SK-N-SH (cell line): ENCODE results near the gene CHMP1B. TPM values are rescaled to one million over a fixed set of nuclear protein-coding genes. Genes with fewer than 3 reads are reported as not detected.

Source experiments
- CTCF ChIA-PET: fragments of 300-600, 350-600 bp; formaldehyde crosslinking; extraction: SDS; loops from one replicate; lab custom pipeline; 2021; lab: Yijun Ruan, JAX
- POLR2A ChIA-PET: fragments of 350-600 bp; sonication (Branson Sonifier 250); formaldehyde crosslinking; extraction: SDS; loops from one replicate; lab custom pipeline; 2020; ENCODE audit warnings: antibody characterized with exemption, inconsistent platforms; lab: Yijun Ruan, JAX
- DNase-seq: peaks from one replicate; pipeline ENCODE4 v3.0.0; 2012
- H2AFZ ChIP-seq: fragments of 200-600 bp; sonication (generic); 2 replicates; pipeline ENCODE4 v1.8.1; 2016; ENCODE audit warnings: antibody characterized with exemption, mild to moderate bottlenecking, low read depth
- H3F3A ChIP-seq: fragments of 200-600 bp; sonication (generic); replicated peaks from 2 replicates; pipeline ENCODE3; 2016; ENCODE audit warnings: antibody characterized with exemption, mild to moderate bottlenecking; ENCODE audit not compliant: insufficient read depth
- H3K27ac ChIP-seq, 2 experiments: fragments of 200-500 bp in 1 of 2; fragments of 200-600 bp in 1 of 2; sonication (Bioruptor generic) in 1 of 2; sonication (generic), shearing (Covaris generic) in 1 of 2; 2 replicates each; pipeline versions ENCODE4 v1.5.1 to v1.6.1; 2014 to 2016; ENCODE audit warnings: low read depth in 2 of 2, inconsistent platforms in 1 of 2, low read length in 1 of 2, mild to moderate bottlenecking in 1 of 2, mixed read lengths in 1 of 2
- H3K27me3 ChIP-seq: fragments of 200-600 bp; sonication (generic), shearing (Covaris generic); 2 replicates; pipeline ENCODE4 v1.6.1; 2016; ENCODE audit warnings: mixed run types; ENCODE audit not compliant: insufficient read depth
- H3K36me3 ChIP-seq, 2 experiments: fragments of 200-500 bp in 1 of 2; fragments of 200-600 bp in 1 of 2; sonication (Bioruptor generic) in 1 of 2; sonication (generic) in 1 of 2; replicated peaks in 1 of 2; 2 replicates each; pipeline versions ENCODE3 to v1.5.1; 2014 to 2016; ENCODE audit warnings: low read length in 1 of 2, mild to moderate bottlenecking in 1 of 2; ENCODE audit not compliant: insufficient read depth in 2 of 2, control insufficient read depth in 1 of 2
- H3K4me1 ChIP-seq, 2 experiments: fragments of 200-500 bp in 1 of 2; fragments of 200-600 bp in 1 of 2; sonication (Bioruptor generic) in 1 of 2; sonication (generic), shearing (Covaris generic) in 1 of 2; 2 replicates each; pipeline versions ENCODE4 v1.5.1 to v1.6.1; 2014 to 2016; ENCODE audit warnings: low read depth in 1 of 2, low read length in 1 of 2, mixed run types in 1 of 2; ENCODE audit not compliant: insufficient read depth in 2 of 2, control insufficient read depth in 1 of 2
- H3K4me2 ChIP-seq: fragments of 200-600 bp; sonication (generic), shearing (Covaris generic); 2 replicates; pipeline ENCODE4 v1.6.1; 2017; ENCODE audit warnings: mixed run types
- H3K4me3 ChIP-seq, 2 experiments: fragments of 200-500 bp in 1 of 2; fragments of 200-600 bp in 1 of 2; sonication (Bioruptor generic) in 1 of 2; sonication (generic), shearing (Covaris generic) in 1 of 2; 2 replicates each; pipeline versions ENCODE4 v1.5.1 to v1.8.1; 2014 to 2016; ENCODE audit warnings: low read depth in 2 of 2, inconsistent platforms in 1 of 2, low read length in 1 of 2, mild to moderate bottlenecking in 1 of 2, mixed read lengths in 1 of 2, moderate library complexity in 1 of 2
- H3K79me2 ChIP-seq: fragments of 200-600 bp; sonication (generic); 2 replicates; pipeline ENCODE4 v1.8.1; 2017; ENCODE audit warnings: mild to moderate bottlenecking; ENCODE audit not compliant: insufficient read depth
- H3K9ac ChIP-seq: fragments of 200-600 bp; sonication (generic); 2 replicates; pipeline ENCODE4 v1.6.1; 2017; ENCODE audit warnings: mixed run types
- H3K9me2 ChIP-seq: fragments of 200-600 bp; sonication (generic); 2 replicates; pipeline ENCODE4 v1.6.1; 2017; ENCODE audit warnings: mixed run types
- H3K9me3 ChIP-seq: fragments of 200-600 bp; sonication (generic); 2 replicates; pipeline ENCODE4 v1.6.1; 2017; ENCODE audit warnings: mixed run types, mild to moderate bottlenecking, moderate library complexity
- H4K20me1 ChIP-seq: fragments of 200-600 bp; sonication (generic); 2 replicates; pipeline ENCODE4 v1.6.1; 2017; ENCODE audit warnings: mild to moderate bottlenecking, mixed run types; ENCODE audit not compliant: insufficient read depth
- CHD2 ChIP-seq: fragments of 150-350 bp; IDR thresholded peaks from 2 replicates; pipeline ENCODE4 v1.6.1; 2018; ENCODE audit warnings: low read length; ENCODE audit not compliant: partially characterized antibody
- EP300 ChIP-seq, 2 experiments: IDR thresholded peaks; 2 replicates each; pipeline versions ENCODE4 v1.4.0 to v1.6.1; 2012; ENCODE audit warnings: borderline replicate concordance in 1 of 2, low read depth in 1 of 2, low read length in 1 of 2
- EZH2phosphoT487 ChIP-seq: fragments of 200-600 bp; sonication (generic); IDR thresholded peaks from 2 replicates; pipeline ENCODE4 v1.6.1; 2017; ENCODE audit warnings: low read depth, mixed run types, mild to moderate bottlenecking, antibody characterized with exemption, moderate library complexity, borderline replicate concordance
- FOXJ3 ChIP-seq: sonication (generic); formaldehyde crosslinking; IDR thresholded peaks from 2 replicates; pipeline ENCODE4 v1.5.1; 2020; ENCODE audit warnings: mild to moderate bottlenecking, missing genetic modification reagents
- GABPA ChIP-seq: IDR thresholded peaks from 2 replicates; pipeline ENCODE4 v1.4.0; 2012; ENCODE audit warnings: low read depth, mild to moderate bottlenecking
- GATA2 ChIP-seq: sonication (generic); formaldehyde crosslinking; IDR thresholded peaks from 2 replicates; pipeline ENCODE4 v1.5.0; 2020; ENCODE audit warnings: mild to moderate bottlenecking, missing genetic modification reagents
- IRF3 ChIP-seq: fragments of 150-350 bp; IDR thresholded peaks from 2 replicates; pipeline ENCODE4 v1.6.1; 2016; ENCODE audit warnings: mild to moderate bottlenecking, low read depth, low read length
- JUND ChIP-seq: IDR thresholded peaks from 2 replicates; pipeline ENCODE4 v1.4.0; 2012
- MAX ChIP-seq: IDR thresholded peaks from 2 replicates; pipeline ENCODE4 v1.4.0; 2012; ENCODE audit warnings: low read depth
- MEF2A ChIP-seq: IDR thresholded peaks from 2 replicates; pipeline ENCODE4 v1.4.0; 2012; ENCODE audit warnings: low read depth, borderline replicate concordance
- MXI1 ChIP-seq: IDR thresholded peaks from 2 replicates; pipeline ENCODE4 v1.6.1; 2012; ENCODE audit warnings: mild to moderate bottlenecking, low read depth, low read length, improper control_type of control experiment
- NFIC ChIP-seq: IDR thresholded peaks from 2 replicates; pipeline ENCODE4 v1.4.0; 2012; ENCODE audit warnings: borderline replicate concordance
- POLR2AphosphoS5 ChIP-seq: IDR thresholded peaks from 2 replicates; pipeline ENCODE4 v1.6.1; 2012; ENCODE audit warnings: low read depth, low read length
- RAD21 ChIP-seq: IDR thresholded peaks from 2 replicates; pipeline ENCODE4 v1.6.1; 2012; ENCODE audit warnings: mild to moderate bottlenecking, low read length
- RCOR1 ChIP-seq: fragments of 150-350 bp; IDR thresholded peaks from 2 replicates; pipeline ENCODE4 v1.6.1; 2017; ENCODE audit warnings: antibody characterized with exemption, low read length
- REST ChIP-seq: IDR thresholded peaks from 2 replicates; pipeline ENCODE4 v1.6.1; 2012; ENCODE audit warnings: mild to moderate bottlenecking, low read depth, low read length, moderate library complexity
- SIN3A ChIP-seq: IDR thresholded peaks from 2 replicates; pipeline ENCODE4 v1.6.1; 2012; ENCODE audit warnings: low read depth, mild to moderate bottlenecking, low read length, moderate library complexity, borderline replicate concordance
- SMC3 ChIP-seq: IDR thresholded peaks from 2 replicates; pipeline ENCODE4 v1.6.1; 2012; ENCODE audit warnings: low read depth, low read length, improper control_type of control experiment
- TCF12 ChIP-seq: IDR thresholded peaks from 2 replicates; pipeline ENCODE4 v1.4.0; 2012
- TEAD4 ChIP-seq: IDR thresholded peaks from 2 replicates; pipeline ENCODE4 v1.4.0; 2012; ENCODE audit warnings: mild to moderate bottlenecking, borderline replicate concordance; ENCODE audit not compliant: insufficient read depth
- USF2 ChIP-seq: fragments of 150-350 bp; IDR thresholded peaks from 2 replicates; pipeline ENCODE4 v1.6.1; 2017; ENCODE audit warnings: antibody characterized with exemption, low read length, low read depth, borderline replicate concordance
- YY1 ChIP-seq: IDR thresholded peaks from 2 replicates; pipeline ENCODE4 v1.4.0; 2012; ENCODE audit warnings: low read depth, mild to moderate bottlenecking
- WGBS: methylation state at CpG from one replicate; pipeline ENCODE4 v1.1.6; 2017; ENCODE audit warnings: low lambda C conversion rate; 5-methylcytosine and 5-hydroxymethylcytosine counted together
- polyA plus RNA-seq, 3 experiments: library from polyadenylated mRNA; depleted of rRNA; stranded (reverse); fragments of >200 nt; gene quantifications; 2 replicates each; pipeline ENCODE4 v1.2.3, GENCODE V29; 2012

CHMP1B gene
- polyA plus RNA-seq, 1 of the 3 experiments (the other 2 are of a cell fraction): 52.4 TPM

GRCh38 chr18:11851146-11851805 is at the start of gene CHMP1B (continued):
- TF ChIP-seq MXI1 (peak; percentile 75), SIN3A (peak; percentile 93; the same call in 1 of the 2 replicates), TCF12 (no peak; the same call in 1 of the 2 replicates), EZH2phosphoT487 (no peak), TEAD4 (no peak), NFIC (0 out of 2 replicates have a peak, but pooled peaks have one; percentile 6), EP300 (IDR thresholded peaks at IDR 0.05; ENCODE audit: borderline replicate concordance in 1 of 2, low read depth in 1 of 2, low read length in 1 of 2) (peak in 1 of 2 experiments; percentile 24; a peak in 1 of 4 replicates), JUND (no peak; the same call in 1 of the 2 replicates), IRF3 (no peak), RCOR1 (peak; percentile 72), SMC3 (no peak)

- Histone ChIP-seq H3K9ac (no peak overlapping the region), H2AFZ (no peak overlapping the region), H3K9me2 (no peaks in the 10 kb centered on the region), H3K27me3 (peaks cover 40% of the 10 kb centered on the region; the same call in 1 of the 2 replicates), H3K36me3 (no peaks in the 10 kb centered on the region)
- no peak for DNase-seq
- no peak for TF ChIP-seq SMC3
- TF ChIP-seq JUND: no peak
- no peak for TF ChIP-seq YY1
- TF ChIP-seq SIN3A: no peak
- TF ChIP-seq CHD2: no peak
- TF ChIP-seq GATA2 (CRISPR knock-in tag): no peak
- TF ChIP-seq POLR2AphosphoS5: no peak
- TF ChIP-seq MEF2A: no peak
- TF ChIP-seq IRF3: no peak
- TF ChIP-seq GABPA: no peak
- no peak for TF ChIP-seq RAD21
- TF ChIP-seq MAX: no peak
- no peak for TF ChIP-seq REST
- no peak for TF ChIP-seq TCF12
- no peak for TF ChIP-seq FOXJ3
- TF ChIP-seq EZH2phosphoT487: no peak
- TF ChIP-seq USF2: no peak
- TF ChIP-seq, all 33 proteins: peak for 0
- Histone ChIP-seq H3K9me3 (no peaks in the 10 kb centered on the region), H3K4me1 (no peaks in the 10 kb centered on the region), H4K20me1 (no peaks in the 10 kb centered on the region), H3F3A (no peaks in the 10 kb centered on the region), H3K4me3 (no peak overlapping the region), H3K27ac (no peak overlapping the region), H3K79me2 (no peaks in the 10 kb centered on the region), H3K4me2 (no peak overlapping the region)
- CTCF ChIA-PET: no interaction called here
- 11% methylated on average over 4 of the region's 4 CpGs for WGBS
- POLR2A ChIA-PET: no interaction called here
These were observed 49.6 kb upstream of the CHMP1B start for GRCh38 chr18:11801573-11801972.
